ENCODE data around the gene FIBCD1.

GRCh38 chr9:130890124-130890523, 48.9 kb downstream of the FIBCD1 start:
- TF ChIP-seq GATA2 (IDR thresholded peaks at IDR 0.05; ENCODE audit: low read depth, low read length) (no peak), GATA3 (IDR thresholded peaks at IDR 0.05; ENCODE audit: low read depth, low read length) (no peak)
